Measurements from ENCODE around the gene MS4A4E.

The MS4A4E gene

DNA sequence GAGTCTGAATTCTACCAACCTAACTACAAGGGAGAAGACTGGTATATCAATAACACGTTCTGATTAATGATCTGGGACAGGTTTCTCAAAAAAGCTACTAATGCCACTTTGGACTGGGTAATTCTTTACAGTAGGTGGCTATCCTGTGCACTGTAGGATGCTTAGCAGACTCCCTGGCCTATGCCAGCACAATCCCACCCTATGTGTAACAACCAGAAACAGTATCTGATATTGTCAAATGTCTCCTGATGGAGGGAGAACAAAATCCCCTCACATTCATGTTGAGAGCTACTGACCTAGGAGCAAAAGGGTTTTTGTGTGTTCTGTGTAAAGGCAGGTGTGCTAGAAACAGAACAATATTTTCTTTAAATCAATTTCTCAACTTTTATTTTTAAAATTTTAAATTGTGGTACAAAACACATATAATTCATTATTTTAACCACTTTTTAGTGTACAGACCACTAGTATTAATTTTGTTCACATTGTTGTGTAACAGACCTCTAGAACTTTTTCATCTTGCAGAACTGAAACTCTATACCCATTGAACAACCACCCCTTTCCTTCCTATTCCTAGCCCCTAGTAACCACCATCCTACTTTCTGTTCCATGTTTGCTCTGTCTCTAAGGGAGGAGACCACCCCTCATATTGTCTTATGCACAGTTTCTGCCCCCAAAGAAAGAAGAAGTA, 58.0 kb downstream of the MS4A4E start:
- no peak for DNase-seq (ENCODE audit: low read depth, low spot score)
- H3K36me3 ChIP-seq (ENCODE audit: insufficient read depth, insufficient read length, low read length): no peaks in the 10 kb centered on the region
- H3K9me3 ChIP-seq (ENCODE audit: insufficient read depth, low read length): no peaks in the 10 kb centered on the region; the same call in 1 of the 2 replicates
- no peaks in the 10 kb centered on the region for H3K27me3 ChIP-seq (ENCODE audit: insufficient read depth, insufficient read length)
- TF ChIP-seq SUZ12 (IDR thresholded peaks at IDR 0.05; ENCODE audit: extremely low read depth, insufficient read depth, insufficient read length): no peak
- TF ChIP-seq YY1 (IDR thresholded peaks at IDR 0.05; ENCODE audit: insufficient read depth, insufficient read length): no peak
- TF ChIP-seq ZNF274 (IDR thresholded peaks at IDR 0.05; ENCODE audit: low read depth, low read length): no peak
- H3K9ac ChIP-seq (ENCODE audit: insufficient read length, low read depth): no peak overlapping the region
- no peak overlapping the region for H3K4me3 ChIP-seq (ENCODE audit: insufficient read length, low read depth)
- no peaks in the 10 kb centered on the region for H3K4me1 ChIP-seq (ENCODE audit: insufficient read depth, insufficient read length)

DNA sequence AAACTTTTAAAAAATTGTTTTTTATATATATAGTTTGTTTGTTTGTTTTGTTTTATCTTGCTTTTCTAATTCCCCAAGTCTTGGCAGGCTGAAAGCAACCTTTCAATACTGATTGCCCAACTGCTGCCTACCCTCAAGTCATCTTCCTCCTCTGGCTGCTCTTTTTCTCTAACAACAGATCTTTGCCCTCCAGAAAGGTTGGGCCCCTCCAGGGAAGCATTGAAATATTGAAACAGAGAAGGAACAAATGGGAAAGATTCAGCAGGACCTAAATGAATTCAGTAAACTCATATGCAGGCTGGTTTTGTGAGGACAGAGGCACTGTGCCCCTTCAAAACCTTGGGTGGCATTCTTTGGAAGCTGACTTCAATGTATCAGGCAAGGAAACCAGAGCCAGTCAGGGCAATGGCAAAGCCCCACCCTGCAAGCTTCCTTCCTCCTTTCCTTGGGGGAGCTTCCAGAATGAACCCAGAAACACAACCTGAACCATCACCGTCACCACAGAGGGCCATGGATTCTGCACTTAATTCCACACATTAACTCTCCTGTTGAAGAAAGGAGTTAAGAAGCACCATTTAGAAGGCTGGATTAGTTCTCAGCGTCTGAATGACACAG, 59.2 kb downstream of the MS4A4E start:
- Histone ChIP-seq H3K27me3 (ENCODE audit: insufficient read depth, insufficient read length) (no peaks in the 10 kb centered on the region), H3K4me1 (ENCODE audit: insufficient read depth, insufficient read length) (no peaks in the 10 kb centered on the region)
- no peak for DNase-seq (ENCODE audit: low read depth, low spot score)

DNA sequence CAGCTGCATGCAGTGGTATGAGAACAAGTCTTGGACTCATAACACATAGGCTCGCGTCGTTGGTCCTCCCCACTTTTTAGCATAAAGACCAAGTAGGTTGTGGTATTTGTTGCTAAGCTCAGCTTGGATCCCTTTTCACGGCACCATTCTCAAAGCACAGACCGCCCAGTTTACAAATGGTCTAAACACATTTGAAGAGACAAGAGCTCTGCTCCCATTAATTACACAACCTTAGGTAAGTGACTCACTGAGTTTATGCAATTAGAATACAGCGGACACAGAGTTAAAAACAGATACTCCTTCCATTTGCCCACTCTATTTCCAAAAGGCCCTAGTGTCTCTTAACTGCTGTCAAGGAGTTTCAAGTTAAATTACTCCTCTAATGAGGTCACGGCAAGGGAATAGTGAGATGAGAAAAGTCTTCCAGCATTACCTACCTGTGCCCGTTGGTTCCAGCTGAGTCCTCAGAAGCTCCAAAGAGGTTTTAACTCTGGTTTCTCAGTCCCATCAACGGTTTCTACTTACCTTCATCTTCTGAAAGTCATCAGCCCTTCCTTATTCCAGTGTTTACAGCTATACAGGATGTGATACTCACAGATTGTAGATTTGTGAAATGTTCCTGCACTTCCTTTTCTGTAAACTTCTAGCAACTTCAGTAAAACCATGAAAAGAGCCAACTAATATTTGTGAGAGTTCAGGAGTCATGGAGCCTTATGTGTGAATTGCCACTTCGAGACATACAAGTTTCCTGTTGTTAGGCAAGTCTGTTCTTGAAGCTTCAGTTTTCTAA, 60.2 kb downstream of the MS4A4E start, which contains the start of gene MS4A6A:
Gene MS4A6A, minus strand, starts transcription at position 543 of the 790 bp plus-strand sequence. CDS start 1,356 bp downstream, outside the sequence.
- Histone ChIP-seq H3K4me1 (ENCODE audit: insufficient read depth, insufficient read length) (no peaks in the 10 kb centered on the region), H3K9me3 (ENCODE audit: insufficient read depth, low read length) (no peaks in the 10 kb centered on the region; the same call in 1 of the 2 replicates), H3K4me3 (ENCODE audit: insufficient read length, low read depth) (no peak within 1 kb of the TSS), H3K36me3 (ENCODE audit: insufficient read depth, insufficient read length, low read length) (no peaks in the 10 kb centered on the region), H3K27me3 (ENCODE audit: insufficient read depth, insufficient read length) (no peaks in the 10 kb centered on the region), H3K9ac (ENCODE audit: insufficient read length, low read depth) (no peak within 1 kb of the TSS)
- TF ChIP-seq YY1 (IDR thresholded peaks at IDR 0.05; ENCODE audit: insufficient read depth, insufficient read length): no peak
- no peak for TF ChIP-seq SUZ12 (IDR thresholded peaks at IDR 0.05; ENCODE audit: extremely low read depth, insufficient read depth, insufficient read length)
- no peak for TF ChIP-seq ZNF274 (IDR thresholded peaks at IDR 0.05; ENCODE audit: low read depth, low read length)
- no peak for DNase-seq (ENCODE audit: low read depth, low spot score)

More for the DNA sequence above, 59.2 kb downstream of the MS4A4E start:
- Histone ChIP-seq H3K36me3 (ENCODE audit: insufficient read depth, insufficient read length, low read length) (no peaks in the 10 kb centered on the region), H3K9ac (ENCODE audit: insufficient read length, low read depth) (no peak overlapping the region), H3K9me3 (ENCODE audit: insufficient read depth, low read length) (no peaks in the 10 kb centered on the region; the same call in 1 of the 2 replicates), H3K4me3 (ENCODE audit: insufficient read length, low read depth) (no peak overlapping the region)
- TF ChIP-seq ZNF274 (IDR thresholded peaks at IDR 0.05; ENCODE audit: low read depth, low read length) (no peak), SUZ12 (IDR thresholded peaks at IDR 0.05; ENCODE audit: extremely low read depth, insufficient read depth, insufficient read length) (no peak), YY1 (IDR thresholded peaks at IDR 0.05; ENCODE audit: insufficient read depth, insufficient read length) (no peak)

DNA sequence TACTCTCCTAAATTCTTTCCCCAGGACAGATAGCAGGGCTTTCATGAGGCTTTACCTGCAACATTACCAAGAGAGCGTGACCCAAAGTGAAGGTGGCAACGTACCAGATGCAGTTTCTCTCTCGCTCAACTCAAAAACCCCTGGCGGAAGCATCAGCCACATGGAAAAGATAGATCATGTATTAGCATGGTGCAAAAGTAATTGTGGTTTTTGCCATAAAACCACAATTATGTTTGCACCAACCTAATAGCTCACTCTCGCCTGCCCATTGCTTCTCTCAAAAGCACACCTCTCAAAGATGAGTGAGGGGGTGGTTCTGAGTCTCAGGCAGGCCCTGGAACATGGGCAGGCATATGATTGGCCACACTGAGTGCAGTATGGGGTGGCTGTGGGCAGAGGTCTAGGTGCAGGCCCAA, 67.1 kb downstream of the MS4A4E start:
- no peak for DNase-seq (ENCODE audit: low read depth, low spot score)

DNA sequence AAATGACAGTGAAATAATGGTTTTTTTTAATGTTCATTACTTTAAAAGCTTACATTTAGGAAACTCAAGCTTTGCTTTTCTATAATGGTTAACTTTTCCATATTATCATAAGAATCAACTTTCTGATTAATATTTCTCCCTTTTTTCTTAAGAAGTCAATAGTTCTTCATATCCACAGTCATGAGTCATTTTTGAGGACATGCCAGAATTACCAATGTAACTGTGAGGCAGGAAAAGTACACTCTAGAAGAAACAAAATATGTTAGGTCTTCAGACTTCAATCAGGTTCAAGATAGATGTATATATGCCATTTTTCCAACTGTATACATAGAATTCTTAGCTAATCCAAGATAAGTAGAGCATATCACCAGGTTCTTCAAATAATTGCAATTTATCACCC, 70.9 kb downstream of the MS4A4E start:
- Histone ChIP-seq H3K4me1 (ENCODE audit: insufficient read depth, insufficient read length) (no peaks in the 10 kb centered on the region), H3K9me3 (ENCODE audit: insufficient read depth, low read length) (peaks cover 21% of the 10 kb centered on the region; the same call in 1 of the 2 replicates), H3K4me3 (ENCODE audit: insufficient read length, low read depth) (no peak overlapping the region), H3K36me3 (ENCODE audit: insufficient read depth, insufficient read length, low read length) (no peaks in the 10 kb centered on the region), H3K27me3 (ENCODE audit: insufficient read depth, insufficient read length) (no peaks in the 10 kb centered on the region), H3K9ac (ENCODE audit: insufficient read length, low read depth) (no peak overlapping the region)
- DNase-seq (ENCODE audit: low read depth, low spot score): no peak
- TF ChIP-seq SUZ12 (IDR thresholded peaks at IDR 0.05; ENCODE audit: extremely low read depth, insufficient read depth, insufficient read length): no peak
- no peak for TF ChIP-seq YY1 (IDR thresholded peaks at IDR 0.05; ENCODE audit: insufficient read depth, insufficient read length)
- no peak for TF ChIP-seq ZNF274 (IDR thresholded peaks at IDR 0.05; ENCODE audit: low read depth, low read length)

More for the DNA sequence above, 67.1 kb downstream of the MS4A4E start:
- Histone ChIP-seq H3K4me3 (ENCODE audit: insufficient read length, low read depth) (no peak overlapping the region), H3K27me3 (ENCODE audit: insufficient read depth, insufficient read length) (no peaks in the 10 kb centered on the region), H3K9ac (ENCODE audit: insufficient read length, low read depth) (no peak overlapping the region), H3K4me1 (ENCODE audit: insufficient read depth, insufficient read length) (no peaks in the 10 kb centered on the region), H3K36me3 (ENCODE audit: insufficient read depth, insufficient read length, low read length) (no peaks in the 10 kb centered on the region), H3K9me3 (ENCODE audit: insufficient read depth, low read length) (no peaks in the 10 kb centered on the region)
- TF ChIP-seq SUZ12 (IDR thresholded peaks at IDR 0.05; ENCODE audit: extremely low read depth, insufficient read depth, insufficient read length): no peak
- TF ChIP-seq ZNF274 (IDR thresholded peaks at IDR 0.05; ENCODE audit: low read depth, low read length): no peak
- no peak for TF ChIP-seq YY1 (IDR thresholded peaks at IDR 0.05; ENCODE audit: insufficient read depth, insufficient read length)

DNA sequence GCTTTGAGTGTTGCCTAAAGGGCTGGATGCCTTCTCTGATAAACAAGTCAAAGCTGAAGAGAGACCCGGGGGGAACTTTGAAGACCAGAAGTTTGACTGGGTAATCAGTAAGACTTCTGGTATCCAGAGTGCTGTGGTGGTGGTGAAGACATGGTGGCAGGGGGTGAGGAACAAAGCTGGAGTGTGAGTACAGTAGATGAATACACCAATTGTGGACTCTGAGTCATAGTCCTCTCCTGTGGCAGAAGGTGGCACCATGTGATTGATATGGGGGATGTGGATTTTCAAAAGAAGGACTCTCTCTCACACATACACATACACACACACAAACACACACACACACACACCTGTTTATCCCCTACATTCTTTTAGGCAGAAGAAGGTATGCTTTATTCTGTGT, 72.4 kb downstream of the MS4A4E start:
- no peak overlapping the region for H3K4me3 ChIP-seq (ENCODE audit: insufficient read length, low read depth)
- H3K4me1 ChIP-seq (ENCODE audit: insufficient read depth, insufficient read length): no peaks in the 10 kb centered on the region
- no peak for DNase-seq (ENCODE audit: low read depth, low spot score)
- H3K9me3 ChIP-seq (ENCODE audit: insufficient read depth, low read length): peaks cover 21% of the 10 kb centered on the region; the same call in 1 of the 2 replicates
- TF ChIP-seq YY1 (IDR thresholded peaks at IDR 0.05; ENCODE audit: insufficient read depth, insufficient read length) (no peak), ZNF274 (IDR thresholded peaks at IDR 0.05; ENCODE audit: low read depth, low read length) (no peak), SUZ12 (IDR thresholded peaks at IDR 0.05; ENCODE audit: extremely low read depth, insufficient read depth, insufficient read length) (no peak)
- H3K9ac ChIP-seq (ENCODE audit: insufficient read length, low read depth): no peak overlapping the region
- no peaks in the 10 kb centered on the region for H3K27me3 ChIP-seq (ENCODE audit: insufficient read depth, insufficient read length)
- no peaks in the 10 kb centered on the region for H3K36me3 ChIP-seq (ENCODE audit: insufficient read depth, insufficient read length, low read length)
